HG03460 (cell line): ENCODE data around the gene IFNL4.
"Not testable (repeated sequence)": the region's sequence is repeated elsewhere in the genome, so short reads cannot be mapped to it uniquely, and the experiment has no call there.

Source experiments
- ATAC-seq: cut with Tn5 transposase; IDR thresholded peaks from one replicate; pipeline ENCODE4 v1.9.1; 2021; ENCODE audit not compliant: unreplicated experiment

The IFNL4 gene

DNA sequence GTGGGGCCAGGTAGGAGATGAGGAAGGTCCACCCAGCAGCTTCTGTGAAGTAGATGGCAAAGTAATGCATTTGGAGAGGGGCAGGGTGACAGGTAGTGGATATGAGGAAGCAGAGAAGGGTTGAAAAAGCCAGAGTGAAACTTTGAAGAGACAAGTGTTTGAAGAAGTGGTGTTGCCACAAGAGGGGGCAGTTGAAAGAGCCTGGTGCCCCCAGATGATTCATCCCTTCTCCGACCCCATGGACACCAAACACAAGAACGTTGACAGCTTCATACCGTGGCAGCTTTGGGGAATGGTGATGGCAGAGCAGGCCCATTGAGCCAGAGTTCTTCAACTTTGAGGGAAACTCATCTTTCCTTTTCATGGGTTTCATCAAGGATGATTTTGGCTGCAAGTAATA lies 23.7 kb downstream of the IFNL4 start:
- no peak for ATAC-seq

DNA sequence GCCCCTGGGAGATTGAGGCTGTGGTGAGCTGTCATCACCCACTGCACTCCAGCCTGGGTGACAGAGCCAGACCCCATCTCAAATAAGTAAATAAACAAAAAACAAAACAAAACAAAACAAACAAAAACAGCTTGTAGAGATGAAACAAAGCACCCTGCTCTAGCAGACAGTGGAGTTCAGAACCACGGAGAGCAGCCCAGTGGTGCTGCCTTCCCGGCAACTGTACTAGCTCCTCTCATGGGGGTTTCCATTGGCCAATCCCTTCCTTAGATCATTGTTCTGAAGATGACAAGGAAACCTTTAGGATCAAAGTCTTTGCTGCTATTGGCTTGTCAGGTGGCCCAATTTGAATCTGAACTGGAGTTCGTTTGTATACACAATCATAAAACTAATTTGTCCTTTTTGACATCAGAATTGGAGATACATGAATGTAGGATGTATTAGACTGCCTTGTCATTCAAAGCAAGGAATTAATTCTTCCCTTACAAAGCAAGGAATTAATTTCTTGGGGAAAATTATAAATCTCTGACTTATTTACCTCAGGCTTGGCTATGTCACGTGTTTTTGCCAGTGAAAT lies 24.9 kb downstream of the IFNL4 start:
- ATAC-seq, result no peak

DNA sequence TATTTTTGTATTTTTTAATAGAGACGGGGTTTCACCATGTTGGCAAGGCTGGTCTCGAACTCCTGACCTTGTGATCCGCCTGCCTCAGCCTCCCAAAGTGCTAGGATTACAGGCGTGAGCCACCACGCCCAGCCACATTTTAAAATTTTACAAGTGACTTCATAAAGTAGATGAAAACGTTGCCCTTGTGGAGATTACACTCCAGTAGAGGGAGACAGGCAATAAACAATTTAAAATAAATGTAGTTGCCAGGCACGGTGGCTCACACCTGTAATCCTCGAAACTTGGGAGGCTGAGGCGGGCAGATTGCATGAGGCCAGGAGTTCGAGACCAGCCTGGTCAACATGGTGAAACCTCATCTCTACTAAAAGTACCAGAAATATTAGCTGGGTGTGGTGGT lies 29.5 kb downstream of the IFNL4 start:
- ATAC-seq, result not testable (repeated sequence)

DNA sequence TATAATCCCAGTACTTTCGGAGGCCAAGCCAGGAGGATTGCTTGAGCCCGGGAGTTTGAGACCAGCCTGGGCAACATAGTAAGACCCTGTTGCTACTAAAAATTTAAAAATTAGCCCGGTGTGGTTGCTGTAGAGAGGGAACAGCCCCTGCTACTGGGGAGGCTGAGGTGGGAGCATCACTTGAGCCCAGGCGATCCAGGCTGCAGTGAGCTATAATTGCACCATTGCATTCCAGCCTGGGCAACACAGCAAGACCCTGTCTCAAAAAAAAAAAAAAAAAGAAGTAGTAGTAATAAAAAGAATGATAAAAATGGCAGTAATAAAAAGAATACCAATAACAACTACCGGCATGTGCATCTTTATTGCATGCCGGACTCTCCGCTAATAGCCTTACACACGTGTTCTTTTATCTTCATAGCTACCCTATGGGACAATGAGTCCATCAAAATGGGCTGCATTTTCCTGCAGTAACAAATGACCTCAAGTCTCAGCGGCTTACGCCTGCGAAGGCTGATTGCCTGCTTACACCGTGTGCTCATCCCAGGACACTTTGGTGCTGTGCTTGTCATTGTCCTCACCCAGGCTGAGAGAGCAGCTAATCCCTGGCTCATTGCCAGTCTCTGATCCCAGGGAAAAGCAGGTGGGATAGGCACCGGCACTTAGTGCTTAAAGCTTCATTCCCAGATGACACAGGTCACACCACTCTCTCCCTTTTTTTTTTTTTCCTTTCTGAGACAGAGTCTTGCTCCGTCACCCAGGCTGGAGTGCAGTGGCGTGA lies 30.2 kb downstream of the IFNL4 start:
- no peak for ATAC-seq

DNA sequence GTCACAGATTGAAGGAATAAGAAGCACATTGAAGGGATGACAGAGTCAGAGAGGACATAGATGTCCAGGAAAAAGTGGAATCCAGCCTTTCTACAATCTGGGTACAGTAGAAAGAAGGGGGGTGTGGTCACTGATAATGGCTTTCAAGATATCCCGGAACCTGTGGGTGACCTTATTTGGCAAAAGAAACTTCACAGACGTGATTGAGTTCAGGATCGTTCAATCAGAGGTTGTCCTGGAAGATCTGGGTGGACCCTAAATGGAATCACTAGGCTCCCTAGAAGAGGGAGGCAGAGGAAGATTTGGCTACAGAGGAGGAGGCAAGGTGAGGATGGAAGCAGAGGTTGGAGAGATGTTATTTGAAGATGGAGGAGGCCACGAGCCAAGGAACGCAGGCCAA lies 31.6 kb downstream of the IFNL4 start:
- ATAC-seq, result no peak

DNA sequence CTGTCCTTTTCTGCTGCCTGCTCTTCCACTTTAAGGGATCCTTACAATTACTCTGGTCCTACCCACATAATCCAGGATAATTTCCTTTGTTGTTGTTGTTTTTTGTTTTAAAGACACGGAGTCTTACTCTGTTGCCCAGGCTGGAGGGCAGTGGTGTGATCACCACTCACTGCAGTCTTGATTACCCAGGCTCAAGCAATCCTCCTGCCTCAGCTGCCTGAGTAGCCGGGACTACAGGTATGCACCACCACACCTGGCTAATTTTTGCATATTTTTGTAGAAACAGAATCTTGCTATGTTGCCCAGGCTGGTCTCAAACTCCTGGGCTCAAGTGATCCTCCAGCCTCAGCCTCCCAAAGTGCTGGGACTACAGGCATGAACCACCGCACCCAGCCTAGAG lies 33.3 kb downstream of the IFNL4 start:
- not testable (repeated sequence) for ATAC-seq

DNA sequence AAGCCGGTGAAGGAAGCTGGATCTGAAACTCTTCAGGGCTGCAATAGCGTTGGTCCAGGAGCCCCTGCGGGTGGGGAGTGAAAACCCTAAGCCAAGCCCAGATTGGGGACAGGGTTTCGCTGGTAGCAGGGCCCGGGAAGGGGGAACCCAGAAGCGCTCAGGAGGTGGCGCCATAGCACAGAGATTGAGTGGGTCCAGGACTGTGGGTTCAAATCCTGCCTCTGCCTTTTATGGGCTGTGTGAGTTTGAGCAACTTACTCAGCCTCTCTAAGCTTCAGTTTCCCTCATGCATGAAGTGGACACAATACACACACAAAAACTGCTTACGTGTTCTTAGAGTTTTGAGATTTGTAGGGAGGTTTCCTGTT lies 36.3 kb downstream of the IFNL4 start:
- no peak for ATAC-seq

DNA sequence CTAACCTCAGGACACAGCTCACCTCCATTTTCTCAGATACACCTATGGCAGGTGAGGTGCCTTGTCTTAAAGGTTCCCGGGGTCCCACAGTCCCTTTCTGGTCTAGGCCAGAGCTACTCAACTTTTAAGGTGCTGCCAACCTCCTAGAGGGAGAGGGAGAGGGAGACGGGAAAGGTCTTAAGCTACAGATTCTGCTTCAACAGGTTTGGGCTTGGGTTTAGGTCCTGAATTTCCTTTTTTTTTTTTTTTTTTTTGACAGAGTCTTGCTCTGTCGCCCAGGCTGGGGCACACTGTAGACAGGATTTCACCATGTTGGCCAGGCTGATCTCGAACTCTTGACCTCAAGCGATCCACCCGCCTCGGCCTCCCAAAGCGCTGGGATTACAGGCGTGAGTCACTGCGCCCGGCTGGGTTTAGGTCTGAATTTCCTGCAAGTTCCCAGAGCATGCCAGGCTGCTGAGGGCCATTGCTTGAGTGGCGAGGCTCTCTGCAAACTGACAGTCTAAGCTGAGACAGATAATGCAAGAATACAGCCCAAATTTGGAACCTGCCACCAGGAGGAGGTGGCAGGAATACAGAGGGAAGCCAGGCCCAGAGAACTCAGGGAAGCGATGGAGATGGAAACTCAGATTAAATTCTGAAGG lies 36.8 kb downstream of the IFNL4 start:
- no peak for ATAC-seq

DNA sequence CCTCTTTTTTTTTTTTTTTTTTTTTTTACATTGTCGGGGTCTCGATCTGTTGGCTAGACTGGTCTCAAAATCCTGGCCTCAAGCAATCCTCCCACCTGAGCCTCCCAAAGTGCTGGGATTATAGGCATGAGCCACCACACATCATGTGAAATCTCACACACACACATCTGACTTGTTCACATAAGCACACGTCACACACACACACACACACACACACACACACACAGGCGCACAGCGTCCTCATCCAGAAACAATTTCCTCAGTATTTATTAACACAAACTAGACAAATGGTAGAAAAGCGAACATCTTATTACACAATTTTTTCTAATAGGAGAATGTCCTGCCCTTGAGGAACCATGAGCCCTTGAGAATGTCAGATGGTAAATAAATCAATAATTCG lies 39.5 kb downstream of the IFNL4 start:
- ATAC-seq, result no peak

DNA sequence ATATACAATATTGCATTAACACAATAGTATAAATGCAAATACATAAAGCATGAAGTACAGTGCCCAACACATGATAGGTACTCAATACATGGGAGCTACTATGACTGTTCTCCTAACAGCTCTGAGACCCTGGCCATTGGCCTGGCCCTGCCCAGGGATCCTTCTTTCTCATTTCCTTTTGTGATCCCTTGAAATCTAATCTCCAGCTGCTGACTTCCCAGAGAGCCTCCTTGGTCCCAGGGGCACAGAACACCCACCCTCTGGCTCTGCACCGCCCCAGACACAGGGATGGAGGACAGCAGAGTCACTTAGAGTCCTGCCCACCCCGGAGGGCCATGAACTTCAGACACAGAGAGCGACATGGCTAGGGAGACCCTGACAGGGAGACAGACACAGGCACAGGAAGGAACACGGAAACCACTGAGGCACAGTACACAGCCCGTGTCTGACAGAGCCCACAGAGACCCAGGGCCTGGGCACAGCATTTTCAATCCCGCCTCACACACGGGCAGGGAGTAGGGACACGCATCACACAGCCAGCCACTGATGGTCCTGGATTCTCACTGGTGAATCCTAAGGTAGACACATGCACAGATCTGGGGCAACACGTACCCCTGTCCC lies 40.4 kb downstream of the IFNL4 start:
- ATAC-seq, result no peak

DNA sequence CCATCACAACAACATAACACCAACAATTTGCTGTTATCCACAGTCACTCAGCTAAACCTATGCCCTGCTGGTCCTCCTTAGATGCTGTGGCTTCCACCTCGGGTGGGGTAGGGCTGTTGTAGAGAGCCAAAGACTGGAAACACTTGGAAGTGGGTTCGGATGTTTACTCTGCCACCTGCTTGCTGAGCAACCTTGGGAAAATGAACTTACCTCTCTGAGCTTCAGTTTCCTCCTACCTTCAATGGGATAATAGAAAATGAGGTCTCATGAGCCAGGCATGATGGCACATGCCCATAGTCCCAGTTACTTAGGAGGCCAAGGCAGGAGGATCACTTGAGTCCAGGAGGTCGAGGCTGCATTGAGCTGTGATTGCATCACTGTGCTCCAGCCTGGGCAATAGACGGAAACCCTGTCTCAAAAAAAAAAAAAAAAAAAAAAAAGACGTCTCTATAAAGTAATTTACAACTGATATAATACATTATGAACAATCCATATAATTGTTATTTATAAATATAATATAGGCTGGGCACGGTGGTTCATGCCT lies 41.3 kb downstream of the IFNL4 start:
- ATAC-seq, result no peak

DNA sequence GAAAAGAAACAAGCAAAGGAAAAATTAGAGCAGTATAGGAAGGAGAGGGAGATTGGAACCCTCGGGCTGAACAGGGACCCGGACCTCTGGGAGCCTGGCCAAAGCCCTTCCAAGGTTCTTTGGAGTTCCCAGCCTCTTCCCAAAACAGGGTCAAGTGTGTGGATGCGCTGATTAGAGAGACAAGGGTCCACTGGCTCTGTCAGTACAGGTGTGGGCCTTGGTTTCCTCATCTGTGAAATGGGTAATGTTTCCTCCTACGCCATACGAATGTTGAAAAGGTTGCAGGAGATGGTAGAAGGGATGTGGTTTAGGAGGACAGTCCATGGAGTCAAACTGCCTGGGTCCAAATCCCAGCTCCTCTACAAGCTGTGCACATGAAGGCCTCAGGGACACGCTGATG lies 42.5 kb downstream of the IFNL4 start:
- ATAC-seq, result no peak

DNA sequence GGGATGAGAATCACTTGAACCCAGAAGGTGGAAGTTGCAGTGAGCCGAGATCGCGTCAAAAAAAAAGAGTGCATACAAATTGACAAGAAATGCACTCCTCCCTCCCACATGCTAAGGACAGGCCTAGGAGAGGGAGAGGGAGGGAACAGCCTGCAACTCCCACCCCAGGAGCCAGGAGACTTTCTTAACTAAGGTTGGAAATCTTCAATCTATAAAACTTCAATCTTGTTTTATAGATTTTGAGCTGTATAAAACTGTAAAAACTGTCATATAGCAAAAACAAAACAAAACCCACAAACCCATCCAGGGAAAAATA lies 43.2 kb downstream of the IFNL4 start:
- no peak for ATAC-seq

DNA sequence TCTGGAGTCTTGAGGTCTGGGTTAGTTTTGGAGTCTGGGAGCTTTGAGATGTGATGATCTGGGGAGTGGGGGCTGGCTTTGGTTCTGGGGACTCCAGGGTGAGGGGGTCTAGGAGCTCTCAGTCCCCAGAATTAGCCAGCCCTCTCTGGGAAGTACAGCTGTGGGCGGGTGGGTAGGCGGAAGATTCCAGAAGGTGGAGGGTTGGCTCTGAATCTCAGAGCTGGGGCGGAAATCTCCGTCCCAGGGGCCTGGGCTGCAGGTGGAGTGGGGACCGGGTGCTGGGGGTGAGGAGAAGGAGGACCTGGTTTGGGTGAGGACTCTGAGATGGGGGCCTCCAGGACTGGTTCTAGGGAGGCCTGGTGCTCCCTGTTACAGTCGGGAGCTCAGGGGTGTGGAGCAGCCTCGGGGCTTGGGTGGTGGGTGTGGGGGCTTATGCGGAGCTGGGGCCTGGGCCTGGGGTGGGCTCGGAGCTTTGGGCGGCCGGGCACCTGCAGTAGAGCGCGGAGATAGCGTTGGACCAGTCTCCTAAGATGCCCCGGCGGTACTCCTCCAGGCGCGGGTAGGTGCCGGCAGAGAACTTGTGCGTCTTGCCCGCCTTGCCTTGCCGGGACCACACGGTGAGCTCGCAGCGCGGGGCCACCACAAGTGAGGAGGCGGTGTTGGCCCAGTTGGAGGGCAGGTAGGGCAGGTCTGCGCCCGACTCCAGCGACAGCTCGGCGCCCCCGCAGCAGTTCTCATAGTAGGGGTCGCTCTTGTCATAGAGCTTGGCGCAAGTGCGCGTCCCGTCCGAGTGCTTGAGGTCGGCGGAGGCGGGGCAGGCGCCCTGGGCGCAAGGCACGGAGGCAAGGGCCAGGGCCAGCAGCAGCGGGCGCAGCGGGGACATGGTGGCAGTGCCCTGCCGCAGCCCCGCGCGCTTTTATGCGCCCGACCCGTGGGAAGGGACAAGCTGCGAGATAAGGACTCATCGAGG lies 45.0 kb downstream of the IFNL4 start, which contains the start of gene SYCN:
Gene SYCN (minus strand): TSS at position 892 of the 970 bp plus-strand sequence. CDS start 9 bp downstream, at position 883.
- no peak for ATAC-seq

DNA sequence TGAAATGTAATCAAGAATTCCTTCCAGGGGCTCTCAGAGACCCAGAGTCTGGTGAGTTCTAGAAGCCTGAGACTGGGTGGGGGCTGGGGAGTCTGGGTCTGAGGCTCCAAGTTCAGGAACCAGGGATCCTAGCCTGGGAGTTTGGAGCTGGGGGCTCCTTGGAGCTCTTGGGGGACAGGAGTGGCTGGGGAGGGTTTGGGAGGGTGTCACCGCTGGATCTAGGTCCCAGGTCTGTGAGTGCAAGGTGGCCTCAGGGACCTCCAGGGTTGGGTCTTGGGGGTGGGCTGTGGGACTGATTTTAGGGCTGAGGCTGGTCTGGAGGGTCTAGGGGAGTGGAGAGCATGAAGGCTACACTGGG lies 45.7 kb downstream of the IFNL4 start:
- ATAC-seq, result no peak

DNA sequence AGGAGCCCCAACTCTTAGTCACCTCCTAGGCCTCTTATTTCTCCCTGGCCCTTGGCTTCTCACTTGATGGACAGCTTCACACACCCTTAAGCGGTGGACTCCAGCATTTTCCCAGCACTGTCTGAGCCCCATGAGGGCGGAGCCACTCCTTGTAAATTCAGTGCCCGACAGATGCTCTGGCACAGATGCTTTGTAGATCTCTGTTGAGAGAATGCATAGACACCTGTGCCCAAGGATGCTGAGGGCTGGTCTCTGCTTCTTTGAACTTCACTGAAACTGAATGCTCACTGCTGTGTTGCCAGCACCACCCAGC lies 47.9 kb downstream of the IFNL4 start:
- ATAC-seq, result no peak

DNA sequence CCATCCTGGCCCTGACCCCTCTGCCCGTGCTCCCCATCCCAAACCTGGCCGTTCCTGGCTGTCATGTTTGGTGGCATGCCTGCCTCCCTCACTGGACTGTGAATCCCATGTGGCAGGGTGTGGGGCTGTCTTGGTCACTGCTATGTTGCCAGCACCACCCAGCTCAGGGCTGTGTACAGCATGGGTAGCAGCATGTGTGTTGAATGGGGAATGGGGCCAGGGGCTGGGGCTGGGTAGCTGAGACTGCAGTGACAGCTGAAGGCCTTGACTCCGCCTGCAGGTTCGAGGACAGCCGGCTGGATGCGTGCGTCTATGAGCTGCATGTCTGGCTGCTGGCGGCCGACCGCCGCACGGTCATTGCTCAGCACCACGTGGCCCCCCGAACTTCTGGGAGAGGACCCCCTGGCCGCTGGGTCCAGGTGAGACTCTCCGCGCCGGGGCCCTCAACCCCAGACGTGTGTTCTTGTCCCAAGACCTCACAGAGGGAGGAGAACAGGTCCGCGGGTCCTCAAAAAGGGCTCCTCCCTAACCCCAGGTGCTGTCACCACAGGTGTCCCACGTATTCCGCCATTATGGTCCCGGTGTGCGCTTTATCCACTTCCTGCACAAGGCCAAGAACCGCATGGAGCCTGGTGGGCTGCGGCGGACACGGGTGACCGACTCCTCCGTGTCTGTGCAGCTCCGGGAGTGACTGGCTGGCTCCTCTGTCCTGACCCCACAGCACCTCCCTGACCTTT lies 48.4 kb downstream of the IFNL4 start:
- no peak for ATAC-seq

DNA sequence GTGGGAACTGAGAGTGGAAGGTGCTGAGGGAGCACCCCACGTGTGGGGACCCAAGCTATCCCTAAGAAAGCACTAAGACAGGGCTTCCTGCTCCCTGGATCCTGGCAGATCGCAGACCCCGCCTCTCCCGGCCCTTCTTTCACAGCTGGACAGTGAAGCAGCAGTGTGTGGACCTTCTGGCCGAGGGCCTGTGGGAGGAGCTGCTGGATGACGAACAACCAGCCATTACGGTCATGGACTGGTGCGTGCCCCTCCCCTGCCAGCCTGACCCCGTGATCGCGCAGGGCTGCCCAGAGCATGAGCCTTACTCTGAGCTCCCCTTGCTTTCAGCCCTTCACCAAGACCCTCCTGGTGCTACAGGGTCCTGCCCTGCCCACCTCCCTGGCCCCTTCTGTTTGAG lies 49.6 kb downstream of the IFNL4 start:
- no peak for ATAC-seq

DNA sequence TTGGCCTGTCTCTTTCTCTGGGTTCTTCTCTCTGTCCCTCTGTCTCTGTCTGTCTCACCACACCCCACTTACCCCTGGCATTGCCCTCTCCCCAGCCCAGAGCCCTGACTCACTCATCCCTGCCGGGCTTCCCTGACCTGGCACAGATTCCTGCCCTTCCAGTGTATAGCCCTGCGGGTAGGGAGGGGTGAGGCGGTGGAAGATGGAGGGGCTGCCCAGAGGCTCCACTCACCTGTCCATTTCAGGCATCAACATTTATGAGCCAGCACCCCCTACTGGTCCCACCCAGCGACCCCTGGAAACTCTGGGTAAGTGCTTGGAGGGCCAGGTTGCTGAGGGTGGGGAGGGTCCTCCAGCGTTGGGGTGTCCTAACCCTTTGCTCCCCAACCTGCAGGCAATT lies 50.8 kb downstream of the IFNL4 start:
- ATAC-seq, result no peak

DNA sequence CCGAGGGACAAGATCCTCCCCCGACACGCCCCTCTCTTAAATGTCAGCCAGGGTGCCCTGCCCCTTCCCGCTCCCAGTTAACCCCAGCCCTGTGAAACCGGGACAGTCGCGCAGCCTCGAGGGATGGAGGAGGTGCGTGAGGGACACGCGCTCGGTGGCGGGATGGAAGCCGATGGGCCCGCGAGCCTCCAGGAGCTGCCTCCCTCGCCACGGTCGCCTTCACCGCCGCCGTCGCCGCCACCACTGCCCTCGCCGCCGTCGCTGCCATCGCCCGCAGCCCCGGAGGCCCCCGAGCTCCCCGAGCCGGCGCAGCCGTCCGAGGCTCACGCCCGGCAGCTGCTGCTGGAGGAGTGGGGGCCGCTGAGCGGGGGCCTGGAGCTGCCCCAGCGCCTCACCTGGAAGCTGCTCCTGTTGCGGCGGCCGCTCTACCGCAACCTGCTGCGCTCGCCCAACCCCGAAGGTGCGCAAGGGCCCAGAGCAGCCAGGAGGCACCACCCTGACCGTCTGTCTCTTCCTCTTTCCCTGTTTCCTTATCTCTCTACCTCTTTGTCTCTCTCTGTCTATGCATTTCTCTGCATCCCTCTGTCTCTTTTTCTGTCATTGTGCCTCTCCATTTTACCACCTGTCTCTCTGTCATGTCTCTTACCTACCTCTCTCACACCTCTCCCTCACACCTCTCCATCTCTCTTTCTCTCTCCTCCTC lies 51.6 kb downstream of the IFNL4 start, which contains the start of gene NCCRP1:
Gene NCCRP1 (plus strand): TSS at position 105 of the 703 bp plus-strand sequence. CDS start 19 bp downstream, at position 124.
- no peak for ATAC-seq
